Esophagus muscularis mucosa (tissue), 4 donors: ENCODE results near the gene LRRTM3.

Source experiments
- CTCF ChIP-seq, 3 experiments: fragments of 200-600 bp in 2 of 3; fragments of 450-650 bp in 1 of 3; sonication (generic) in 2 of 3; IDR thresholded peaks; one replicate each; pipeline ENCODE4 v1.5.1; 2017 to 2019; ENCODE audit warnings: antibody characterized with exemption in 3 of 3, mild to moderate bottlenecking in 2 of 3, moderate library complexity in 1 of 3
- EP300 ChIP-seq: sonication (generic); formaldehyde crosslinking; IDR thresholded peaks from one replicate; pipeline ENCODE4 v1.6.1; 2017; ENCODE audit warnings: antibody characterized with exemption
- POLR2A ChIP-seq: fragments of 450-650 bp; IDR thresholded peaks from one replicate; pipeline ENCODE4 v1.6.1; 2017; ENCODE audit warnings: antibody characterized with exemption, moderate library complexity, mild to moderate bottlenecking, low read depth

GRCh38 chr10:67141300-67141699, 215.5 kb downstream of the LRRTM3 start:
- TF ChIP-seq CTCF (IDR thresholded peaks at IDR 0.05): no peak
- TF ChIP-seq POLR2A: no peak
- TF ChIP-seq EP300: no peak
